GM23338 (cell line): ENCODE data around the gene GRIK1. TPM values are rescaled to one million over a fixed set of nuclear protein-coding genes. Genes with fewer than 3 reads are reported as not detected.

ENCODE experiments used
- ATAC-seq: fragments of 200-7000 bp; cut with Tn5 transposase; 3 replicates; pipeline ENCODE4 v1.9.1; 2020
- DNase-seq: peaks from one replicate; pipeline ENCODE4 v3.0.0-alpha.2; 2015; ENCODE audit warnings: low spot score
- H2AFZ ChIP-seq: fragments of 200-600 bp; sonication (generic); 2 replicates; pipeline ENCODE4 v1.8.0; 2016; ENCODE audit warnings: antibody characterized with exemption, mild to moderate bottlenecking, moderate library complexity
- H3F3A ChIP-seq: fragments of 200-600 bp; sonication (generic); replicated peaks from 2 replicates; pipeline ENCODE4 v1.8.0; 2017; ENCODE audit warnings: antibody characterized with exemption, mixed run types, low read depth
- H3K27ac ChIP-seq: fragments of 200-600 bp; sonication (generic); 2 replicates; pipeline ENCODE4 v1.6.1; 2016; ENCODE audit warnings: low read depth
- H3K27me3 ChIP-seq: fragments of 200-600 bp; sonication (generic); 2 replicates; pipeline ENCODE4 v1.8.0; 2016; ENCODE audit warnings: mild to moderate bottlenecking, mixed run types, moderate library complexity; ENCODE audit not compliant: insufficient read depth
- H3K36me3 ChIP-seq: fragments of 200-600 bp; sonication (generic); 2 replicates; pipeline ENCODE4 v1.8.0; 2016; ENCODE audit warnings: mild to moderate bottlenecking; ENCODE audit not compliant: insufficient read depth
- H3K4me1 ChIP-seq: fragments of 200-600 bp; sonication (generic); 2 replicates; pipeline ENCODE4 v1.8.0; 2016; ENCODE audit warnings: mild to moderate bottlenecking, moderate library complexity; ENCODE audit not compliant: insufficient read depth
- H3K4me2 ChIP-seq: fragments of 200-600 bp; sonication (generic); 2 replicates; pipeline ENCODE4 v1.7.1; 2017; ENCODE audit warnings: mixed run types
- H3K4me3 ChIP-seq: fragments of 200-600 bp; sonication (generic); 2 replicates; pipeline ENCODE4 v1.6.1; 2016; ENCODE audit warnings: mixed run types
- H3K79me2 ChIP-seq: fragments of 200-600 bp; sonication (generic); replicated peaks from 2 replicates; pipeline ENCODE4 v1.8.0; 2017; ENCODE audit warnings: mild to moderate bottlenecking; ENCODE audit not compliant: insufficient read depth
- H3K9me2 ChIP-seq: fragments of 200-600 bp; sonication (generic); 2 replicates; pipeline ENCODE4 v1.8.0; 2017; ENCODE audit not compliant: insufficient read depth
- H4K20me1 ChIP-seq: fragments of 200-600 bp; sonication (generic); replicated peaks from 2 replicates; pipeline ENCODE4 v1.8.0; 2017; ENCODE audit warnings: mild to moderate bottlenecking; ENCODE audit not compliant: insufficient read depth
- H3K27ac Mint-ChIP-seq: 2 replicates; pipeline ENCODE4 v1.8.0; 2020; ENCODE audit warnings: inconsistent platforms, mild to moderate bottlenecking, moderate library complexity, mixed read lengths
- H3K27me3 Mint-ChIP-seq: 3 replicates; pipeline ENCODE4 v1.8.0; 2022; ENCODE audit warnings: low read depth, mild to moderate bottlenecking, moderate library complexity, mixed read lengths, inconsistent platforms; ENCODE audit not compliant: insufficient read depth, poor library complexity
- H3K36me3 Mint-ChIP-seq: 3 replicates; pipeline ENCODE4 v1.8.0; 2021; ENCODE audit warnings: low read depth, mild to moderate bottlenecking, inconsistent platforms, moderate library complexity, mixed read lengths
- H3K4me1 Mint-ChIP-seq: 3 replicates; pipeline ENCODE4 v1.8.0; 2020; ENCODE audit warnings: mild to moderate bottlenecking, inconsistent platforms, mixed read lengths
- H3K4me3 Mint-ChIP-seq: 3 replicates; pipeline ENCODE4 v1.8.0; 2021; ENCODE audit warnings: moderate library complexity, mild to moderate bottlenecking, inconsistent platforms, mixed read lengths
- H3K9me3 Mint-ChIP-seq: 3 replicates; pipeline ENCODE4 v1.8.0; 2020; ENCODE audit warnings: moderate library complexity, mild to moderate bottlenecking, inconsistent platforms, mixed read lengths
- POLR2AphosphoS5 ChIP-seq: IDR thresholded peaks from 2 replicates; pipeline ENCODE4 v1.6.1; 2016; ENCODE audit warnings: antibody characterized with exemption, low read depth
- polyA plus RNA-seq: library from polyadenylated mRNA; unstranded; fragments of >200 nt; fragmentation: Nextera tagmentation; extraction: Ambion mirVana; gene quantifications from 2 replicates; pipeline ENCODE4 v1.2.1, GENCODE V29; 2016
- total RNA-seq: library from RNA; depleted of rRNA; stranded (reverse); fragments of >200 nt; shearing (Covaris generic); gene quantifications from 2 replicates; pipeline ENCODE4 v1.2.3, GENCODE V29; 2014
- TF ChIP-seq, protein P1 (sequence below): fragments of 250-450 bp; sonication (Bioruptor Pico); IDR thresholded peaks from 2 replicates; pipeline ENCODE4 v1.5.0; 2020; ENCODE audit warnings: mild to moderate bottlenecking, moderate library complexity
- TF ChIP-seq, protein P2 (sequence below): IDR thresholded peaks from one replicate; pipeline ENCODE4 v1.6.1; 2018; ENCODE audit warnings: antibody characterized with exemption; ENCODE audit not compliant: unreplicated experiment

The GRIK1 gene
- total and polyA plus RNA-seq, 2 experiments from 2014 or later = 0.18 to 0.42 TPM

DNA sequence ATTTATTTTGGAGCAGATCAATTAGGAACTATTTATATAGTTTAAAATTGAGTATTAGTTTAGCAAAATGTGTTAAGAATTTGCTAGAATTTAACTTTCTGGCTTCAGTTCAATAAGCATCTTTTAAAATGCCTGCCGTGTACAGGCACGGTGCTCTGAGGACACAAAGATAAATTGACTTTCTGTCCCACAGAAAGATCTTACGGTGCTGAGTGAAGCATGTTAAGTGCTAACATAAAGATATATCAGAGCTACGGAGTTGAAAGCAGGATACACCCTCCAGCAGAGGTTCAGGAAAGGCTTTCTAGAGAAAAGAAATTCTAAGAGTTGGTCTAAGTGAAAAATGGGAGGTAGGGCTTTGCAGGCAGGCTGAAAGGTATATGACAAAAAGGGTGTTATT is 305.4 kb downstream of the GRIK1 start:
- Mint-ChIP-seq H3K9me3 (no peaks in the 10 kb centered on the region), H3K27me3 (no peaks in the 10 kb centered on the region), H3K4me3 (no peak overlapping the region), H3K4me1 (no peaks in the 10 kb centered on the region), H3K27ac (no peak overlapping the region), H3K36me3 (no peaks in the 10 kb centered on the region)
- Histone ChIP-seq H3F3A (no peaks in the 10 kb centered on the region), H3K4me3 (no peak overlapping the region), H3K36me3 (no peaks in the 10 kb centered on the region), H3K4me1 (no peaks in the 10 kb centered on the region), H3K27me3 (no peaks in the 10 kb centered on the region), H2AFZ (no peak overlapping the region), H3K79me2 (no peaks in the 10 kb centered on the region), H3K9me2 (peaks cover 8% of the 10 kb centered on the region; the same call in 1 of the 2 replicates), H3K4me2 (no peak overlapping the region), H4K20me1 (no peaks in the 10 kb centered on the region), H3K27ac (no peak overlapping the region)
- DNase-seq (no peak), ATAC-seq (no peak)
- TF ChIP-seq, protein P1, sequence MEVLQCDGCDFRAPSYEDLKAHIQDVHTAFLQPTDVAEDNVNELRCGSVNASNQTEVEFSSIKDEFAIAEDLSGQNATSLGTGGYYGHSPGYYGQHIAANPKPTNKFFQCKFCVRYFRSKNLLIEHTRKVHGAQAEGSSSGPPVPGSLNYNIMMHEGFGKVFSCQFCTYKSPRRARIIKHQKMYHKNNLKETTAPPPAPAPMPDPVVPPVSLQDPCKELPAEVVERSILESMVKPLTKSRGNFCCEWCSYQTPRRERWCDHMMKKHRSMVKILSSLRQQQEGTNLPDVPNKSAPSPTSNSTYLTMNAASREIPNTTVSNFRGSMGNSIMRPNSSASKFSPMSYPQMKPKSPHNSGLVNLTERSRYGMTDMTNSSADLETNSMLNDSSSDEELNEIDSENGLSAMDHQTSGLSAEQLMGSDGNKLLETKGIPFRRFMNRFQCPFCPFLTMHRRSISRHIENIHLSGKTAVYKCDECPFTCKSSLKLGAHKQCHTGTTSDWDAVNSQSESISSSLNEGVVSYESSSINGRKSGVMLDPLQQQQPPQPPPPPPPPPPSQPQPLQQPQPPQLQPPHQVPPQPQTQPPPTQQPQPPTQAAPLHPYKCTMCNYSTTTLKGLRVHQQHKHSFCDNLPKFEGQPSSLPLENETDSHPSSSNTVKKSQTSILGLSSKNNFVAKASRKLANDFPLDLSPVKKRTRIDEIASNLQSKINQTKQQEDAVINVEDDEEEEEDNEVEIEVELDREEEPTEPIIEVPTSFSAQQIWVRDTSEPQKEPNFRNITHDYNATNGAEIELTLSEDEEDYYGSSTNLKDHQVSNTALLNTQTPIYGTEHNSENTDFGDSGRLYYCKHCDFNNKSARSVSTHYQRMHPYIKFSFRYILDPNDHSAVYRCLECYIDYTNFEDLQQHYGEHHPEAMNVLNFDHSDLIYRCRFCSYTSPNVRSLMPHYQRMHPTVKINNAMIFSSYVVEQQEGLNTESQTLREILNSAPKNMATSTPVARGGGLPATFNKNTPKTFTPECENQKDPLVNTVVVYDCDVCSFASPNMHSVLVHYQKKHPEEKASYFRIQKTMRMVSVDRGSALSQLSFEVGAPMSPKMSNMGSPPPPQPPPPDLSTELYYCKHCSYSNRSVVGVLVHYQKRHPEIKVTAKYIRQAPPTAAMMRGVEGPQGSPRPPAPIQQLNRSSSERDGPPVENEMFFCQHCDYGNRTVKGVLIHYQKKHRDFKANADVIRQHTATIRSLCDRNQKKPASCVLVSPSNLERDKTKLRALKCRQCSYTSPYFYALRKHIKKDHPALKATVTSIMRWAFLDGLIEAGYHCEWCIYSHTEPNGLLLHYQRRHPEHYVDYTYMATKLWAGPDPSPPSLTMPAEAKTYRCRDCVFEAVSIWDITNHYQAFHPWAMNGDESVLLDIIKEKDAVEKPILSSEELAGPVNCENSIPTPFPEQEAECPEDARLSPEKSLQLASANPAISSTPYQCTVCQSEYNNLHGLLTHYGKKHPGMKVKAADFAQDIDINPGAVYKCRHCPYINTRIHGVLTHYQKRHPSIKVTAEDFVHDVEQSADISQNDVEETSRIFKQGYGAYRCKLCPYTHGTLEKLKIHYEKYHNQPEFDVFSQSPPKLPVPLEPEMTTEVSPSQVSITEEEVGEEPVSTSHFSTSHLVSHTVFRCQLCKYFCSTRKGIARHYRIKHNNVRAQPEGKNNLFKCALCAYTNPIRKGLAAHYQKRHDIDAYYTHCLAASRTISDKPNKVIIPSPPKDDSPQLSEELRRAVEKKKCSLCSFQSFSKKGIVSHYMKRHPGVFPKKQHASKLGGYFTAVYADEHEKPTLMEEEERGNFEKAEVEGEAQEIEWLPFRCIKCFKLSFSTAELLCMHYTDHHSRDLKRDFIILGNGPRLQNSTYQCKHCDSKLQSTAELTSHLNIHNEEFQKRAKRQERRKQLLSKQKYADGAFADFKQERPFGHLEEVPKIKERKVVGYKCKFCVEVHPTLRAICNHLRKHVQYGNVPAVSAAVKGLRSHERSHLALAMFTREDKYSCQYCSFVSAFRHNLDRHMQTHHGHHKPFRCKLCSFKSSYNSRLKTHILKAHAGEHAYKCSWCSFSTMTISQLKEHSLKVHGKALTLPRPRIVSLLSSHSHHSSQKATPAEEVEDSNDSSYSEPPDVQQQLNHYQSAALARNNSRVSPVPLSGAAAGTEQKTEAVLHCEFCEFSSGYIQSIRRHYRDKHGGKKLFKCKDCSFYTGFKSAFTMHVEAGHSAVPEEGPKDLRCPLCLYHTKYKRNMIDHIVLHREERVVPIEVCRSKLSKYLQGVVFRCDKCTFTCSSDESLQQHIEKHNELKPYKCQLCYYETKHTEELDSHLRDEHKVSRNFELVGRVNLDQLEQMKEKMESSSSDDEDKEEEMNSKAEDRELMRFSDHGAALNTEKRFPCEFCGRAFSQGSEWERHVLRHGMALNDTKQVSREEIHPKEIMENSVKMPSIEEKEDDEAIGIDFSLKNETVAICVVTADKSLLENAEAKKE (CRISPR knock-in tag) = no peak
- TF ChIP-seq, protein P2, sequence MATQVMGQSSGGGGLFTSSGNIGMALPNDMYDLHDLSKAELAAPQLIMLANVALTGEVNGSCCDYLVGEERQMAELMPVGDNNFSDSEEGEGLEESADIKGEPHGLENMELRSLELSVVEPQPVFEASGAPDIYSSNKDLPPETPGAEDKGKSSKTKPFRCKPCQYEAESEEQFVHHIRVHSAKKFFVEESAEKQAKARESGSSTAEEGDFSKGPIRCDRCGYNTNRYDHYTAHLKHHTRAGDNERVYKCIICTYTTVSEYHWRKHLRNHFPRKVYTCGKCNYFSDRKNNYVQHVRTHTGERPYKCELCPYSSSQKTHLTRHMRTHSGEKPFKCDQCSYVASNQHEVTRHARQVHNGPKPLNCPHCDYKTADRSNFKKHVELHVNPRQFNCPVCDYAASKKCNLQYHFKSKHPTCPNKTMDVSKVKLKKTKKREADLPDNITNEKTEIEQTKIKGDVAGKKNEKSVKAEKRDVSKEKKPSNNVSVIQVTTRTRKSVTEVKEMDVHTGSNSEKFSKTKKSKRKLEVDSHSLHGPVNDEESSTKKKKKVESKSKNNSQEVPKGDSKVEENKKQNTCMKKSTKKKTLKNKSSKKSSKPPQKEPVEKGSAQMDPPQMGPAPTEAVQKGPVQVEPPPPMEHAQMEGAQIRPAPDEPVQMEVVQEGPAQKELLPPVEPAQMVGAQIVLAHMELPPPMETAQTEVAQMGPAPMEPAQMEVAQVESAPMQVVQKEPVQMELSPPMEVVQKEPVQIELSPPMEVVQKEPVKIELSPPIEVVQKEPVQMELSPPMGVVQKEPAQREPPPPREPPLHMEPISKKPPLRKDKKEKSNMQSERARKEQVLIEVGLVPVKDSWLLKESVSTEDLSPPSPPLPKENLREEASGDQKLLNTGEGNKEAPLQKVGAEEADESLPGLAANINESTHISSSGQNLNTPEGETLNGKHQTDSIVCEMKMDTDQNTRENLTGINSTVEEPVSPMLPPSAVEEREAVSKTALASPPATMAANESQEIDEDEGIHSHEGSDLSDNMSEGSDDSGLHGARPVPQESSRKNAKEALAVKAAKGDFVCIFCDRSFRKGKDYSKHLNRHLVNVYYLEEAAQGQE = no peak
- TF ChIP-seq POLR2AphosphoS5 = no peak
